Spleen (tissue), 11 donors: ENCODE measurements around the gene GMEB2. TPM values are rescaled to one million over a fixed set of nuclear protein-coding genes. Genes with fewer than 3 reads are reported as not detected.
A peak's percentile ranks its signal among the peaks of the same experiment; 100 is the strongest.

Experiments used
- DNase-seq: peaks from one replicate; pipeline ENCODE4 v3.0.0-alpha.2; 2020
- H3K27ac ChIP-seq, 8 donors: fragments of 200-600 bp; sonication (generic) in 7 of 8; 1 replicate in 4 of 8; 2 replicates in 4 of 8; pipeline versions ENCODE4 v1.5.0 to v1.8.0; 2016 to 2021; ENCODE audit warnings: inconsistent platforms in 4 of 8, mild to moderate bottlenecking in 4 of 8, moderate library complexity in 1 of 8
- H3K27me3 ChIP-seq, 7 donors: fragments of 200-600 bp; sonication (generic) in 6 of 7; replicated peaks in 1 of 7; 1 replicate in 4 of 7; 2 replicates in 3 of 7; pipeline versions ENCODE4 v1.5.0 to v1.8.0; 2016 to 2021; ENCODE audit warnings: inconsistent platforms in 3 of 7, mild to moderate bottlenecking in 1 of 7
- H3K36me3 ChIP-seq, 6 donors: fragments of 200-600 bp; sonication (generic) in 5 of 6; 1 replicate in 4 of 6; 2 replicates in 2 of 6; pipeline versions ENCODE4 v1.5.0 to v1.8.0; 2016 to 2021; ENCODE audit warnings: inconsistent platforms in 2 of 6
- H3K4me1 ChIP-seq, 6 donors: fragments of 200-600 bp; sonication (generic) in 5 of 6; 1 replicate in 3 of 6; 2 replicates in 3 of 6; pipeline versions ENCODE4 v1.5.0 to v1.8.0; 2016 to 2021; ENCODE audit warnings: inconsistent platforms in 3 of 6
- H3K4me3 ChIP-seq, 8 donors: fragments of 200-600 bp; sonication (generic) in 7 of 8; 1 replicate in 4 of 8; 2 replicates in 4 of 8; pipeline versions ENCODE4 v1.5.0 to v1.8.0; 2016 to 2021; ENCODE audit warnings: inconsistent platforms in 4 of 8, mild to moderate bottlenecking in 4 of 8, moderate library complexity in 2 of 8
- H3K9me3 ChIP-seq, 8 donors: fragments of 200-600 bp; sonication (generic) in 7 of 8; 1 replicate in 4 of 8; 2 replicates in 4 of 8; pipeline versions ENCODE4 v1.5.0 to v1.8.0; 2016 to 2021; ENCODE audit warnings: inconsistent platforms in 4 of 8
- POLR2A ChIP-seq, 3 donors: fragments of 450-650 bp; IDR thresholded peaks; one replicate each; pipeline ENCODE4 v1.5.1; 2017; ENCODE audit warnings: antibody characterized with exemption in 3 of 3, mild to moderate bottlenecking in 1 of 3
- POLR2AphosphoS5 ChIP-seq, 3 donors: sonication (generic); formaldehyde crosslinking; IDR thresholded peaks; one replicate each; pipeline ENCODE4 v1.5.1; 2017; ENCODE audit warnings: antibody characterized with exemption in 3 of 3
- WGBS, 5 donors: extraction: QIAGEN DNeasy Blood & Tissue Kit in 3 of 5; methylation state at CpG; one replicate each; pipeline versions ENCODE4 v1.1.5 to v1.1.7; 2013 to 2018; 5-methylcytosine and 5-hydroxymethylcytosine counted together
- intact Hi-C: fragments of 100-400 bp; cut with DNase I; formaldehyde crosslinking; loops from one replicate; pipeline ENCODE4 v1.15.0; 2023; ENCODE audit warnings: low total_unique reads
- polyA plus RNA-seq, 3 donors: library from polyadenylated mRNA; stranded (reverse); fragments of 200-250 nt; gene quantifications; one replicate each; pipeline ENCODE4 v1.2.1, GENCODE V29; 2013
- total RNA-seq, 7 donors: library from RNA; depleted of rRNA in 3 of 7; stranded (reverse); fragments of >200 nt in 3 of 7; fragmentation: NEBNext Ultra II Directional in 4 of 7; extraction: Animal tissue kit (Norgen Biotek cat#: 25700) in 4 of 7; gene quantifications; one replicate each; pipeline versions ENCODE4 v1.1.0 to v1.2.1, GENCODE V29; 2016 to 2021
- TF ChIP-seq, protein P1 (sequence below), 11 experiments: fragments of 200-600 bp in 7 of 11; fragments of 450-650 bp in 4 of 11; sonication (generic) in 4 of 11; IDR thresholded peaks in 8 of 11; conservative IDR thresholded peaks in 3 of 11; 1 replicate in 7 of 11; 2 replicates in 4 of 11; pipeline versions ENCODE4 v1.4.0 to v1.8.0; 2016 to 2021; ENCODE audit warnings: antibody characterized with exemption in 11 of 11, inconsistent platforms in 4 of 11, mild to moderate bottlenecking in 1 of 11
- donor health status: healthy with polysubstance abuse.
- donor health status: DM: no; HTN: no; CAD: no; lungs with moderate emphysema.
- donor health status: DM: no; HTN: no; CAD: no.
- donor health status: Bipolar disorder and iron deficiency.
- donor health status: healthy.
- donor health status: DM: no; HTN: no; CAD: no.
- donor health status: DM: yes; HTN: yes; CAD: no.

Gene GMEB2
- total and polyA plus RNA-seq, 10 donors = 8.6 to 15.0 (median 12.5) TPM

DNA sequence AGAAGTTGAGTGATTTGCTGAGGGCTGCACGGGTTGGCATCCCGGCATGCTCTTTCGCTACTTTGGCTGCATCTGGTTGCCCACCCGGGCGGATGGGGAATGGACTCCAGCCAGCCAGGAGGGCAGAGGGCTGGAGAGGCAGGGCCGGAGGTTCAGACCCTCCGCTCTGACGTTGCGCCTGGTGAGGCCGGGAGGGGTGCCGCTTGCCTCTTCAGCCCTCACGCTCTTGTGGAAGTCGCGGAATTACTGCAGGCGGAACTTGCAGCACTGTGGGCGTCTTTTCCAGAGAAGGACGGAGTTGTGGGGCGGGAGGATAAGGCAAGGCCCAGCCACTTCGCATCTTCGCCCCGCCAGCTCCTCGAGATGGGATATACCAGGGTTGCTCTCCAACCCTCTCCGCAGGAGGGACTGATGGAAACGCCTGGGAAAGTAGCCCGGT lies 31.9 kb upstream of the GMEB2 start:
- 0 to 5% (median 4%) methylated on average over 3 to 25 of the region's 25 CpGs for WGBS, 5 donors
- no peaks in the 10 kb centered on the region for H3K9me3 ChIP-seq
- peaks cover 0 to 18% (median 0%) of the 10 kb centered on the region in 7 donors for H3K27me3 ChIP-seq
- intact Hi-C loops = loop anchor here (10.0 kb wide), 1 partner anchor 124 kb away; the partner anchor contains the start of gene PTK6
- DNase-seq = peak; percentile 89
- peaks cover 0 to 38% (median 28%) of the 10 kb centered on the region in 6 donors for H3K36me3 ChIP-seq
- H3K4me1 ChIP-seq = peaks cover 13 to 54% (median 36%) of the 10 kb centered on the region in 6 donors
- peak overlapping the region; percentile 73 to 95 (median 78) for H3K4me3 ChIP-seq
- no peak for TF ChIP-seq POLR2A (IDR thresholded peaks at IDR 0.05)
- TF ChIP-seq POLR2AphosphoS5 (IDR thresholded peaks at IDR 0.05) = no peak
- TF ChIP-seq, protein P1, sequence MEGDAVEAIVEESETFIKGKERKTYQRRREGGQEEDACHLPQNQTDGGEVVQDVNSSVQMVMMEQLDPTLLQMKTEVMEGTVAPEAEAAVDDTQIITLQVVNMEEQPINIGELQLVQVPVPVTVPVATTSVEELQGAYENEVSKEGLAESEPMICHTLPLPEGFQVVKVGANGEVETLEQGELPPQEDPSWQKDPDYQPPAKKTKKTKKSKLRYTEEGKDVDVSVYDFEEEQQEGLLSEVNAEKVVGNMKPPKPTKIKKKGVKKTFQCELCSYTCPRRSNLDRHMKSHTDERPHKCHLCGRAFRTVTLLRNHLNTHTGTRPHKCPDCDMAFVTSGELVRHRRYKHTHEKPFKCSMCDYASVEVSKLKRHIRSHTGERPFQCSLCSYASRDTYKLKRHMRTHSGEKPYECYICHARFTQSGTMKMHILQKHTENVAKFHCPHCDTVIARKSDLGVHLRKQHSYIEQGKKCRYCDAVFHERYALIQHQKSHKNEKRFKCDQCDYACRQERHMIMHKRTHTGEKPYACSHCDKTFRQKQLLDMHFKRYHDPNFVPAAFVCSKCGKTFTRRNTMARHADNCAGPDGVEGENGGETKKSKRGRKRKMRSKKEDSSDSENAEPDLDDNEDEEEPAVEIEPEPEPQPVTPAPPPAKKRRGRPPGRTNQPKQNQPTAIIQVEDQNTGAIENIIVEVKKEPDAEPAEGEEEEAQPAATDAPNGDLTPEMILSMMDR (IDR thresholded peaks at IDR 0.05 in 8 of 11, conservative IDR thresholded peaks at IDR 0.05 in 3 of 11) = no peak
- H3K27ac ChIP-seq = peak overlapping the region; percentile 81 to 95 (median 88)

DNA sequence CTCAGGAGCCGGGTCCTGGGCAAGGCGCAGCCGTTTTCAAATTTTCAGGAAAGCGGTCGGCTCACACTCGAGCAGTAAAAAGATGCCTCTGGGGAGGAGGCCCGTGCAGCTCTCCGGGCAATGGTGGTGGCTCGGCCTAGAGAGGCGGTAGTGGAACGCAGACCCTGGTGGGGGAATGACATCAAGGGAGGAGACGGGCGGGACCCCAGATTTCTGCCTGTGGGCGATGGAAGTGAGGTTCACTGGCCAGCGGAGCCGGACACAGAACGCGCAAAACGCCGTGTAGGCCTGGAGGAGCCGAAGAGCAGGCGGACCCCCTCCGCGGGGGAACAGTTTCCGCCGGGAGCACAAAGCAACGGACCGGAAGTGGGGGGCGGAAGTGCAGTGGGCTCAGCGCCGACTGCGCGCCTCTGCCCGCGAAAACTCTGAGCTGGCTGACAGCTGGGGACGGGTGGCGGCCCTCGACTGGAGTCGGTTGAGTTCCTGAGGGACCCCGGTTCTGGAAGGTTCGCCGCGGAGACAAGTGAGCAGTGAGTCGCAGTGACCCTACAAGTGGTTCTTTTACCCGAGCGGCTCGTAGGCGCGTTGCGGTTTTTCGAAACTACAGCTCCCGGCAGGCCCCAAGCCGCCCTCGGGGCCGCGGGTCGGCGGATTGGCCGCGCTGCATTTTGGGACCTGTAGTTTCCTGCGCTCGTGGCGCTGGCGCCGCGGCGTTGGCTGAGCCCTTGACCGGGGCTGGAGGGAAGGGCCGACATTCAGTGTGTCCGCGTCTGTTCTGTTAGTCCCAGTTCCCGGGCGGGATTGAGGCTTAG lies 31.2 kb upstream of the GMEB2 start, which contains the start of gene RTEL1:
Gene RTEL1 (plus strand): TSS at position 376 of the 812 bp plus-strand sequence. CDS start 1,091 bp downstream, outside the sequence.
- peak within 1 kb of the TSS; percentile 81 to 95 (median 88) for H3K27ac ChIP-seq
- WGBS, 5 donors = 2 to 6% (median 3%) methylated on average over 42 to 73 of the region's 73 CpGs
- peaks cover 0 to 25% (median 0%) of the 10 kb centered on the region in 7 donors for H3K27me3 ChIP-seq
- H3K36me3 ChIP-seq = peaks cover 0 to 32% (median 25%) of the 10 kb centered on the region in 6 donors
- TF ChIP-seq, protein P1 (IDR thresholded peaks at IDR 0.05 in 8 of 11, conservative IDR thresholded peaks at IDR 0.05 in 3 of 11) = peak in 5 of 11 experiments; percentile 13 to 41 (median 27)
- TF ChIP-seq POLR2A (IDR thresholded peaks at IDR 0.05) (peak in 1 of 3 donors; percentile 16), POLR2AphosphoS5 (IDR thresholded peaks at IDR 0.05) (peak; percentile 78 to 89 (median 82))
- H3K4me3 ChIP-seq = peak within 1 kb of the TSS; percentile 73 to 95 (median 78)
- H3K4me1 ChIP-seq = peaks cover 16 to 60% (median 42%) of the 10 kb centered on the region in 6 donors
- intact Hi-C loops = loop anchor here (10.0 kb wide), 1 partner anchor 123 kb away; the partner anchor contains the start of gene PTK6
- H3K9me3 ChIP-seq = no peaks in the 10 kb centered on the region
- peak; percentile 97 for DNase-seq

DNA sequence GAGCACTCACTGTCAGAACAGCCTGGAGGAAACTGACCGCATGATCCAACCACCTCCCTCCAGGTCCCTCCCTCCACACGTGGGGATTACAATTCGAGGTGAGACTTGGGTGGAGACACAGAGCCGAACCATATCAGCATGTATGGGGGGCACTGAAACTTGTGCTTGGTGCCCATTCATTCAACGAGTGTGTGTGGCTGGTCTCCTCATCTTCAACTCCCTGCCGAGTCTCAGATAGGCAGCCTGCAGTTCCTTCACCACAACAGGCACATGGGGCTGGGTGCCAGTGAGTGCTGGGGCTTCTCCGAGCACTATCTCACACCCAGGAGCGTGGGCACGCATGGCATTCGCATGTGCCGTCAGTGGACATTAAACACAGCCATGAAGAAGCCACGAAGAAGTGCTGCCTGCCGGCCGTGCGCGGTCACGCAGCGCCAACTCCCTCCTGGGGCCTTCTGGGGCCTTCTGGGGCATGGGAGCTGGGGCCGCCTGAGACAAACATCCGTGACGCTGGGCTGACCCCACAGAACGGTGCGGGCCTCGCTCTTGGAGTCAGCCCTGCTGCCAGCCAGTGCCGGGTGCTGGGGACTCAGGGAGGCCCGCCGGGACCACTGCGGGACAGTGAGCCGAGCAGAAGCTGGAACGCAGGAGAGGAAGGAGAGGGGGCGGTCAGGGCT lies 30.5 kb upstream of the GMEB2 start:
- TF ChIP-seq POLR2AphosphoS5 (IDR thresholded peaks at IDR 0.05) (no peak), POLR2A (IDR thresholded peaks at IDR 0.05) (no peak)
- TF ChIP-seq, protein P1 (IDR thresholded peaks at IDR 0.05 in 8 of 11, conservative IDR thresholded peaks at IDR 0.05 in 3 of 11) = no peak
- WGBS, 5 donors = 54 to 65% (median 58%) methylated on average over 27 to 31 of the region's 31 CpGs
- Histone ChIP-seq H3K27me3 (peaks cover 0 to 32% (median 4%) of the 10 kb centered on the region in 7 donors), H3K4me1 (peaks cover 16 to 67% (median 49%) of the 10 kb centered on the region in 6 donors), H3K4me3 (peak overlapping the region in 7 of 8 donors; percentile 73 to 95 (median 80)), H3K36me3 (peaks cover 0 to 24% (median 17%) of the 10 kb centered on the region in 6 donors), H3K9me3 (no peaks in the 10 kb centered on the region), H3K27ac (peak overlapping the region; percentile 81 to 95 (median 88))
- DNase-seq = peak; percentile 85
- intact Hi-C loops = loop anchor here (10.0 kb wide), 1 partner anchor 123 kb away; the partner anchor contains the start of gene PTK6
